HepG2 (cell line): ENCODE measurements around the gene MEIOB. TPM values are rescaled to one million over a fixed set of nuclear protein-coding genes. Genes with fewer than 3 reads are reported as not detected.
A peak's percentile ranks its signal among the peaks of the same experiment; 100 is the strongest.

Source experiments
- ASH2L ChIP-seq: fragments of 300-600, 200-600 bp; sonication (generic); IDR thresholded peaks from 2 replicates; pipeline ENCODE4 v1.7.0; 2017; ENCODE audit warnings: low read depth, mild to moderate bottlenecking, moderate library complexity, mixed read lengths, low read length; ENCODE audit not compliant: insufficient read length
- ATF7 ChIP-seq, 2 experiments: fragments of 450-650 bp in 1 of 2; sonication (generic) in 1 of 2; formaldehyde crosslinking in 1 of 2; IDR thresholded peaks; 2 replicates each; pipeline versions ENCODE4 v1.4.0 to v1.6.1; 2016 to 2020; ENCODE audit warnings: antibody characterized with exemption in 1 of 2, mild to moderate bottlenecking in 1 of 2, missing genetic modification reagents in 1 of 2
- CENPT ChIP-seq: sonication (generic); formaldehyde crosslinking; IDR thresholded peaks from 2 replicates; pipeline ENCODE4 v1.8.0; 2022; ENCODE audit warnings: low read depth, mild to moderate bottlenecking, moderate library complexity, missing genetic modification reagents
- MATR3 ChIP-seq: sonication (generic); formaldehyde crosslinking; IDR thresholded peaks from 2 replicates; pipeline ENCODE4 v1.4.0; 2020; ENCODE audit warnings: missing genetic modification reagents
- NFE2L1 ChIP-seq: sonication (generic); formaldehyde crosslinking; IDR thresholded peaks from 2 replicates; pipeline ENCODE4 v1.4.0; 2020; ENCODE audit warnings: missing genetic modification reagents, mild to moderate bottlenecking, borderline replicate concordance
- NR2F6 ChIP-seq, 2 experiments: IDR thresholded peaks; 2 replicates each; pipeline ENCODE4 v1.6.1; 2016; ENCODE audit warnings: antibody characterized with exemption in 1 of 2, mild to moderate bottlenecking in 1 of 2
- ZNF326 ChIP-seq: sonication (generic); formaldehyde crosslinking; IDR thresholded peaks from 2 replicates; pipeline ENCODE4 v1.4.0; 2020; ENCODE audit warnings: missing genetic modification reagents, borderline replicate concordance
- ZNF678 ChIP-seq: sonication (generic); formaldehyde crosslinking; IDR thresholded peaks from 2 replicates; pipeline ENCODE4 v1.4.0; 2020; ENCODE audit warnings: mild to moderate bottlenecking, missing genetic modification reagents
- ZNF737 ChIP-seq: sonication (generic); formaldehyde crosslinking; IDR thresholded peaks from 2 replicates; pipeline ENCODE4 v1.5.0; 2020; ENCODE audit warnings: missing genetic modification reagents, mild to moderate bottlenecking, borderline replicate concordance
- ZNF772 ChIP-seq: sonication (generic); formaldehyde crosslinking; IDR thresholded peaks from 2 replicates; pipeline ENCODE4 v1.5.0; 2020; ENCODE audit warnings: mild to moderate bottlenecking, missing genetic modification reagents
- polyA plus RNA-seq, 8 experiments: library from polyadenylated mRNA; depleted of rRNA in 3 of 8; stranded (reverse) in 7 of 8; unstranded in 1 of 8; fragments of >200 nt; fragmentation: Illumina TruSeq in 4 of 8; extraction: Trizol in 4 of 8; gene quantifications; 2 replicates each; pipeline versions ENCODE4 v1.2.1 to v1.2.3, GENCODE V29; 2011 to 2016; ENCODE audit warnings: low read depth in 4 of 8, missing spikeins in 1 of 8, mixed read lengths in 1 of 8; ENCODE audit not compliant: insufficient read depth in 1 of 8
- total RNA-seq, 5 experiments: library from RNA; depleted of rRNA; stranded (reverse); fragments of >200 nt; fragmentation: Illumina TruSeq; extraction: Trizol; gene quantifications; 2 replicates each; pipeline ENCODE4 v1.2.3, GENCODE V29; 2016; ENCODE audit warnings: low read depth in 1 of 5
- TF ChIP-seq, protein P1 (sequence below): IDR thresholded peaks from 2 replicates; pipeline ENCODE4 v1.6.1; 2012; ENCODE audit warnings: low read length, improper control_type of control experiment
- TF ChIP-seq, protein P2 (sequence below): sonication (generic); formaldehyde crosslinking; IDR thresholded peaks from 2 replicates; pipeline ENCODE4 v1.5.0; 2020; ENCODE audit warnings: mild to moderate bottlenecking, missing genetic modification reagents
- TF ChIP-seq, protein P3 (sequence below): sonication (generic); formaldehyde crosslinking; conservative IDR thresholded peaks from 2 replicates; pipeline ENCODE4 v1.5.0; 2020; ENCODE audit warnings: missing genetic modification reagents
- TF ChIP-seq, protein P4 (sequence below): sonication (generic); formaldehyde crosslinking; IDR thresholded peaks from 2 replicates; pipeline ENCODE4 v1.8.0; 2023; ENCODE audit warnings: mild to moderate bottlenecking, missing genetic modification reagents
- TF ChIP-seq, protein P5 (sequence below): sonication (generic); formaldehyde crosslinking; IDR thresholded peaks from 2 replicates; pipeline ENCODE4 v1.4.0; 2020; ENCODE audit warnings: missing genetic modification reagents

Gene MEIOB
- total and polyA plus RNA-seq, 2 of the 13 experiments (the other 11 are each of a cell fraction or from before 2014, with no cell fraction given): 0.17 TPM; not detected in 1

DNA sequence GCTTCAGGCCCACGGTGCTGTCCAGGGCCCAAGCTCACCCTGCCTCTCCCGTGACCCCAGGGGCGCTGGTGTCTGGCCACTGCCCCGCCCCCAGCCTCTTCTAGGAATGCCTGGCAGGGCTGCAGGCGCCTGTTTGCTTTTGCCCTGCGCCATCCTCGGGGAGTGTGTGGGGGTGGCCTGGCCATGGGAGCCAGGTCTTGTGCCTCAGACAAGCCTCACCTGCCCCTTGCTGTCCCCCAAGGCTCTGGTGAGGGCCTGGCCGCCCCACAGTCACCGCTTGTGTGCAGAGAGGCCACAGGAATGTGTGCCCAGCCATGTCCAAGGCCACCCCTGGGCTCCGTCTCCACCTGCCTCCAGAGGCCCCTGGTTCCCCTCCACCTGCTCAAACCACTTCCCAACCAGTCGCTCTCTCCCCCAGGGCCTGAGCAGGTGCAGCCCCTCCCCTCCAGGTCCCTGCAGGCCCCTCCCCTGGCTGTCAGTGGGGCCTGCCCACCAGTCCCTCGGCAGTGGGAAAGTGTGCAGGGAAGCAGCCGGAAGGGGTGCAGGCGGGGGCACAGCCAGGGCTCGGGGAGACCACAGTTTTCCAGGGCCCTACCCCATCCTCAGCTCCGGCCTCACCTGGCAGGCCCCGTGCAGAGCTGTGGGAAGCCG, 77.6 kb downstream of the MEIOB start (continued):
- TF ChIP-seq, protein P1, sequence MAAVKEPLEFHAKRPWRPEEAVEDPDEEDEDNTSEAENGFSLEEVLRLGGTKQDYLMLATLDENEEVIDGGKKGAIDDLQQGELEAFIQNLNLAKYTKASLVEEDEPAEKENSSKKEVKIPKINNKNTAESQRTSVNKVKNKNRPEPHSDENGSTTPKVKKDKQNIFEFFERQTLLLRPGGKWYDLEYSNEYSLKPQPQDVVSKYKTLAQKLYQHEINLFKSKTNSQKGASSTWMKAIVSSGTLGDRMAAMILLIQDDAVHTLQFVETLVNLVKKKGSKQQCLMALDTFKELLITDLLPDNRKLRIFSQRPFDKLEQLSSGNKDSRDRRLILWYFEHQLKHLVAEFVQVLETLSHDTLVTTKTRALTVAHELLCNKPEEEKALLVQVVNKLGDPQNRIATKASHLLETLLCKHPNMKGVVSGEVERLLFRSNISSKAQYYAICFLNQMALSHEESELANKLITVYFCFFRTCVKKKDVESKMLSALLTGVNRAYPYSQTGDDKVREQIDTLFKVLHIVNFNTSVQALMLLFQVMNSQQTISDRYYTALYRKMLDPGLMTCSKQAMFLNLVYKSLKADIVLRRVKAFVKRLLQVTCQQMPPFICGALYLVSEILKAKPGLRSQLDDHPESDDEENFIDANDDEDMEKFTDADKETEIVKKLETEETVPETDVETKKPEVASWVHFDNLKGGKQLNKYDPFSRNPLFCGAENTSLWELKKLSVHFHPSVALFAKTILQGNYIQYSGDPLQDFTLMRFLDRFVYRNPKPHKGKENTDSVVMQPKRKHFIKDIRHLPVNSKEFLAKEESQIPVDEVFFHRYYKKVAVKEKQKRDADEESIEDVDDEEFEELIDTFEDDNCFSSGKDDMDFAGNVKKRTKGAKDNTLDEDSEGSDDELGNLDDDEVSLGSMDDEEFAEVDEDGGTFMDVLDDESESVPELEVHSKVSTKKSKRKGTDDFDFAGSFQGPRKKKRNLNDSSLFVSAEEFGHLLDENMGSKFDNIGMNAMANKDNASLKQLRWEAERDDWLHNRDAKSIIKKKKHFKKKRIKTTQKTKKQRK: no peak
- TF ChIP-seq ZNF678 (CRISPR knock-in tag) (no peak), ZNF326 (CRISPR knock-in tag) (no peak), ZNF772 (0 out of 2 replicates have a peak, but pooled peaks have one; percentile 22), ZNF737 (CRISPR knock-in tag) (no peak), NR2F6 (IDR thresholded peaks at IDR 0.05) (peak; percentile 49), NR2F6 (CRISPR knock-in tag; IDR thresholded peaks at IDR 0.05) (peak; percentile 64; the same call in 1 of the 2 replicates), MATR3 (CRISPR knock-in tag) (no peak), NFE2L1 (CRISPR knock-in tag) (no peak), ATF7 (IDR thresholded peaks at IDR 0.05) (no peak), ATF7 (CRISPR knock-in tag; IDR thresholded peaks at IDR 0.05) (0 out of 2 replicates have a peak, but pooled peaks have one; percentile 52), ASH2L (no peak), CENPT (CRISPR knock-in tag) (no peak)
- TF ChIP-seq, protein P2, sequence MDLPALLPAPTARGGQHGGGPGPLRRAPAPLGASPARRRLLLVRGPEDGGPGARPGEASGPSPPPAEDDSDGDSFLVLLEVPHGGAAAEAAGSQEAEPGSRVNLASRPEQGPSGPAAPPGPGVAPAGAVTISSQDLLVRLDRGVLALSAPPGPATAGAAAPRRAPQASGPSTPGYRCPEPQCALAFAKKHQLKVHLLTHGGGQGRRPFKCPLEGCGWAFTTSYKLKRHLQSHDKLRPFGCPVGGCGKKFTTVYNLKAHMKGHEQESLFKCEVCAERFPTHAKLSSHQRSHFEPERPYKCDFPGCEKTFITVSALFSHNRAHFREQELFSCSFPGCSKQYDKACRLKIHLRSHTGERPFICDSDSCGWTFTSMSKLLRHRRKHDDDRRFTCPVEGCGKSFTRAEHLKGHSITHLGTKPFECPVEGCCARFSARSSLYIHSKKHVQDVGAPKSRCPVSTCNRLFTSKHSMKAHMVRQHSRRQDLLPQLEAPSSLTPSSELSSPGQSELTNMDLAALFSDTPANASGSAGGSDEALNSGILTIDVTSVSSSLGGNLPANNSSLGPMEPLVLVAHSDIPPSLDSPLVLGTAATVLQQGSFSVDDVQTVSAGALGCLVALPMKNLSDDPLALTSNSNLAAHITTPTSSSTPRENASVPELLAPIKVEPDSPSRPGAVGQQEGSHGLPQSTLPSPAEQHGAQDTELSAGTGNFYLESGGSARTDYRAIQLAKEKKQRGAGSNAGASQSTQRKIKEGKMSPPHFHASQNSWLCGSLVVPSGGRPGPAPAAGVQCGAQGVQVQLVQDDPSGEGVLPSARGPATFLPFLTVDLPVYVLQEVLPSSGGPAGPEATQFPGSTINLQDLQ (CRISPR knock-in tag): no peak
- TF ChIP-seq, protein P3, sequence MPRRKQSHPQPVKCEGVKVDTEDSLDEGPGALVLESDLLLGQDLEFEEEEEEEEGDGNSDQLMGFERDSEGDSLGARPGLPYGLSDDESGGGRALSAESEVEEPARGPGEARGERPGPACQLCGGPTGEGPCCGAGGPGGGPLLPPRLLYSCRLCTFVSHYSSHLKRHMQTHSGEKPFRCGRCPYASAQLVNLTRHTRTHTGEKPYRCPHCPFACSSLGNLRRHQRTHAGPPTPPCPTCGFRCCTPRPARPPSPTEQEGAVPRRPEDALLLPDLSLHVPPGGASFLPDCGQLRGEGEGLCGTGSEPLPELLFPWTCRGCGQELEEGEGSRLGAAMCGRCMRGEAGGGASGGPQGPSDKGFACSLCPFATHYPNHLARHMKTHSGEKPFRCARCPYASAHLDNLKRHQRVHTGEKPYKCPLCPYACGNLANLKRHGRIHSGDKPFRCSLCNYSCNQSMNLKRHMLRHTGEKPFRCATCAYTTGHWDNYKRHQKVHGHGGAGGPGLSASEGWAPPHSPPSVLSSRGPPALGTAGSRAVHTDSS: no peak
- TF ChIP-seq, protein P4, sequence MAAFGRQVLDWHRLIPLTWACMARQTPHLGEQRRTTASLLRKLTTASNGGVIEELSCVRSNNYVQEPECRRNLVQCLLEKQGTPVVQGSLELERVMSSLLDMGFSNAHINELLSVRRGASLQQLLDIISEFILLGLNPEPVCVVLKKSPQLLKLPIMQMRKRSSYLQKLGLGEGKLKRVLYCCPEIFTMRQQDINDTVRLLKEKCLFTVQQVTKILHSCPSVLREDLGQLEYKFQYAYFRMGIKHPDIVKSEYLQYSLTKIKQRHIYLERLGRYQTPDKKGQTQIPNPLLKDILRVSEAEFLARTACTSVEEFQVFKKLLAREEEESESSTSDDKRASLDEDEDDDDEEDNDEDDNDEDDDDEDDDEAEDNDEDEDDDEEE (CRISPR knock-in tag): no peak
- TF ChIP-seq, protein P5, sequence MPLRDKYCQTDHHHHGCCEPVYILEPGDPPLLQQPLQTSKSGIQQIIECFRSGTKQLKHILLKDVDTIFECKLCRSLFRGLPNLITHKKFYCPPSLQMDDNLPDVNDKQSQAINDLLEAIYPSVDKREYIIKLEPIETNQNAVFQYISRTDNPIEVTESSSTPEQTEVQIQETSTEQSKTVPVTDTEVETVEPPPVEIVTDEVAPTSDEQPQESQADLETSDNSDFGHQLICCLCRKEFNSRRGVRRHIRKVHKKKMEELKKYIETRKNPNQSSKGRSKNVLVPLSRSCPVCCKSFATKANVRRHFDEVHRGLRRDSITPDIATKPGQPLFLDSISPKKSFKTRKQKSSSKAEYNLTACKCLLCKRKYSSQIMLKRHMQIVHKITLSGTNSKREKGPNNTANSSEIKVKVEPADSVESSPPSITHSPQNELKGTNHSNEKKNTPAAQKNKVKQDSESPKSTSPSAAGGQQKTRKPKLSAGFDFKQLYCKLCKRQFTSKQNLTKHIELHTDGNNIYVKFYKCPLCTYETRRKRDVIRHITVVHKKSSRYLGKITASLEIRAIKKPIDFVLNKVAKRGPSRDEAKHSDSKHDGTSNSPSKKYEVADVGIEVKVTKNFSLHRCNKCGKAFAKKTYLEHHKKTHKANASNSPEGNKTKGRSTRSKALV (CRISPR knock-in tag): peak; percentile 22; the same call in 1 of the 2 replicates
